Measurements from ENCODE around the gene WEE2. TPM values are rescaled to one million over a fixed set of nuclear protein-coding genes. Genes with fewer than 3 reads are reported as not detected.
"Not testable (repeated sequence)": the region's sequence is repeated elsewhere in the genome, so short reads cannot be mapped to it uniquely, and the experiment has no call there.

WEE2 gene
- total and polyA plus RNA-seq, 11 donors = 0.08 TPM; not detected in 10

GRCh38 chr7:141752634-141753033, 44.5 kb downstream of the WEE2 start:
- DNase-seq (no peak), ATAC-seq (no peak)
- Histone ChIP-seq H3K4me3 (no peak overlapping the region), H3K27me3 (no peaks in the 10 kb centered on the region), H3K36me3 (peaks cover 10 to 98% (median 91%) of the 10 kb centered on the region in 9 donors), H3K9me3 (peaks cover 0 to 30% (median 18%) of the 10 kb centered on the region in 12 donors), H3K27ac (no peak overlapping the region), H3K4me1 (no peaks in the 10 kb centered on the region)
- 96 to 98% (median 98%) methylated on average over 13 of the region's 13 CpGs for WGBS, 4 donors
- intact Hi-C loops (cut with DNase I) = no loop called here
- TF ChIP-seq POLR2A (IDR thresholded peaks at IDR 0.05) = no peak
- TF ChIP-seq CTCF (IDR thresholded peaks at IDR 0.05) = peak in 4 of 12 donors; percentile 13 to 39 (median 27)

DNA sequence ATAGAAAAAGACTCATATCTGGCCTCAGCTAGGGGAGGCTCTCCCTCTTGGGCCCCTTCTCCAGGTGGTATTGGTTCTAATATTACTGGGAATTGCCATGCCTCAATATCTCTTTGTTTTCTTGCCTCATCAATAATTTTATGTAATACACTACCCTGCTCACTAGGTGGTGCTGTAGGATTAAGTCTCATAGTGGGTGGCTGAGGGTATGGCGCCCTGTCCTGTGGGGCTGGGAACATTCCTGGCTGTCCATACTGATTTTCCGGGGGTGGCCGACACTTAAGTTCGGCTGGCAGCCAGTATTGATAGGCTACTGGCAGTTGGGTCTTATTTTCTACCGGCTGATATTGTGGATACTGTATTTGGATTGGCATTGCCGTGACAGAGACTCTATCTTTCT, 46.8 kb downstream of the WEE2 start:
- DNase-seq (no peak), ATAC-seq (no peak)
- no peak overlapping the region for H3K4me3 ChIP-seq
- WGBS, 4 donors = 77 to 93% (median 83%) methylated on average over 6 of the region's 6 CpGs
- peaks cover 0 to 30% (median 18%) of the 10 kb centered on the region in 12 donors for H3K9me3 ChIP-seq
- no peak overlapping the region for H3K27ac ChIP-seq
- no peaks in the 10 kb centered on the region for H3K27me3 ChIP-seq
- TF ChIP-seq CTCF (IDR thresholded peaks at IDR 0.05) = peak in 8 of 12 donors; percentile 19 to 38 (median 34)
- TF ChIP-seq POLR2A (IDR thresholded peaks at IDR 0.05) = no peak
- no peaks in the 10 kb centered on the region for H3K4me1 ChIP-seq
- H3K36me3 ChIP-seq = peaks cover 10 to 97% (median 88%) of the 10 kb centered on the region in 9 donors
- intact Hi-C loops (cut with DNase I) = no loop called here

DNA sequence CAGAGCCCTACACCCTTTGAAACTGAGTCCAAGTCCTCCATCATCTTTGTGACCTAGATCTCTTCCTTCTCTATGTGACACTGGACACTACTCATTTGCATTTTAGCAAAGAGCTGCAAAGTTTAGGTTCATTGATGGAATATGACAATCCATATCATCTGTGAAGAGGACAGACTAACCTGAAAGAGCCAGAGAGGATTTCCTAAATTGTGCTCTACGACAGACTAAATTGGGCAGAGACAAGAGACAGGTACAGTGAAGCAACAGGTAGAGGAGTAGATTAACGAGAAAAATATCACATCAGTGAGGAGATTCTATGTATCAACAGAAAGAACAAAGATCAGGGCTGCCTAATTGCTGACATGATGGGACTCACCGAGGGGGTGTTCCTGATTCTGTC, 55.6 kb downstream of the WEE2 start, which contains the start of gene TAS2R3:
Gene TAS2R3 (plus strand): TSS at position 301 of the 400 bp plus-strand sequence. CDS start 62 bp downstream, at position 363.
- ATAC-seq (no peak), DNase-seq (no peak)
- no peaks in the 10 kb centered on the region for H3K9me3 ChIP-seq
- no peak within 1 kb of the TSS for H3K4me3 ChIP-seq
- TF ChIP-seq POLR2A (IDR thresholded peaks at IDR 0.05) = no peak
- TF ChIP-seq CTCF (IDR thresholded peaks at IDR 0.05) = no peak
- intact Hi-C loops (cut with DNase I) = no loop called here
- WGBS, 4 donors = 79 to 98% (median 97%) methylated on average over 3 of the region's 3 CpGs
- peaks cover 0 to 71% (median 42%) of the 10 kb centered on the region in 9 donors for H3K36me3 ChIP-seq
- no peaks in the 10 kb centered on the region for H3K4me1 ChIP-seq
- H3K27ac ChIP-seq = no peak within 1 kb of the TSS
- no peaks in the 10 kb centered on the region for H3K27me3 ChIP-seq

GRCh38 chr7:141770083-141770583, 62.0 kb downstream of the WEE2 start:
- 94 to 99% (median 97%) methylated on average over 3 of the region's 3 CpGs for WGBS, 4 donors
- H3K4me1 ChIP-seq; H3K27ac ChIP-seq; ATAC-seq; intact Hi-C loops (cut with DNase I); DNase-seq; H3K4me3 ChIP-seq; H3K27me3 ChIP-seq: not testable (repeated sequence)
- Histone ChIP-seq H3K36me3 (peaks cover 0 to 18% (median 0%) of the 10 kb centered on the region in 9 donors), H3K9me3 (peaks cover 0 to 11% (median 0%) of the 10 kb centered on the region in 12 donors)

GRCh38 chr7:141776374-141776773, 68.2 kb downstream of the WEE2 start, which contains the start of gene TAS2R4:
TAS2R4 (plus strand) TSS chr7:141776674; CDS start chr7:141778489, 1,815 bp downstream.
- 96 to 100% (median 98%) methylated on average over 1 of the region's 1 CpG for WGBS, 4 donors
- Histone ChIP-seq H3K9me3 (peaks cover 0 to 15% (median 2%) of the 10 kb centered on the region in 12 donors), H3K27me3 (no peaks in the 10 kb centered on the region), H3K36me3 (peaks cover 0 to 48% (median 14%) of the 10 kb centered on the region in 9 donors), H3K27ac (no peak within 1 kb of the TSS), H3K4me1 (no peaks in the 10 kb centered on the region), H3K4me3 (no peak within 1 kb of the TSS)
- TF ChIP-seq CTCF (IDR thresholded peaks at IDR 0.05) = no peak
- TF ChIP-seq POLR2A (IDR thresholded peaks at IDR 0.05) = no peak
- ATAC-seq (no peak), DNase-seq (no peak)
- intact Hi-C loops (cut with DNase I) = no loop called here

Data from heart left ventricle (tissue), 16 donors.